PFSK-1 (cell line): ENCODE data around the gene NCR2.

Experiments used
- FOXP2 ChIP-seq: optimal IDR thresholded peaks from 2 replicates; pipeline ENCODE3; 2011; ENCODE audit warnings: borderline replicate concordance, control low read depth, inconsistent platforms; ENCODE audit not compliant: insufficient read depth; ENCODE audit errors: extremely low read length, extremely low read depth
- POLR2AphosphoS5 ChIP-seq: IDR thresholded peaks from 2 replicates; pipeline ENCODE4 v1.6.1; 2012; ENCODE audit warnings: low read depth, mild to moderate bottlenecking, control low read depth, low read length, moderate library complexity
- REST ChIP-seq, 2 experiments: IDR thresholded peaks; 2 replicates each; pipeline versions ENCODE4 v1.6.1 to v1.8.0; 2011 to 2012; ENCODE audit warnings: low read depth in 2 of 2, low read length in 2 of 2, control low read depth in 1 of 2, inconsistent platforms in 1 of 2, mild to moderate bottlenecking in 1 of 2, moderate library complexity in 1 of 2; ENCODE audit not compliant: insufficient read depth in 1 of 2
- SIN3A ChIP-seq: IDR thresholded peaks from 2 replicates; pipeline ENCODE4 v1.6.1; 2012; ENCODE audit warnings: mild to moderate bottlenecking, low read length, moderate library complexity, borderline replicate concordance; ENCODE audit not compliant: insufficient read depth
- TAF1 ChIP-seq: IDR thresholded peaks from 2 replicates; pipeline ENCODE4 v1.6.1; 2012; ENCODE audit warnings: low read length, control low read depth, borderline replicate concordance; ENCODE audit not compliant: insufficient read depth

GRCh38 chr6:41331401-41332150, 3.8 kb upstream of the NCR2 start:
- no peak for TF ChIP-seq POLR2AphosphoS5
- TF ChIP-seq REST (IDR thresholded peaks at IDR 0.05; ENCODE audit: insufficient read depth in 1 of 2, low read depth in 2 of 2, low read length in 2 of 2) = peak in 1 of 2 experiments; percentile 47; a peak in 1 of 4 replicates
- no peak for TF ChIP-seq SIN3A
- TF ChIP-seq TAF1 = no peak
- TF ChIP-seq FOXP2 = no peak
